ENCODE results near the gene MED13L.

- TF ChIP-seq, protein P1, sequence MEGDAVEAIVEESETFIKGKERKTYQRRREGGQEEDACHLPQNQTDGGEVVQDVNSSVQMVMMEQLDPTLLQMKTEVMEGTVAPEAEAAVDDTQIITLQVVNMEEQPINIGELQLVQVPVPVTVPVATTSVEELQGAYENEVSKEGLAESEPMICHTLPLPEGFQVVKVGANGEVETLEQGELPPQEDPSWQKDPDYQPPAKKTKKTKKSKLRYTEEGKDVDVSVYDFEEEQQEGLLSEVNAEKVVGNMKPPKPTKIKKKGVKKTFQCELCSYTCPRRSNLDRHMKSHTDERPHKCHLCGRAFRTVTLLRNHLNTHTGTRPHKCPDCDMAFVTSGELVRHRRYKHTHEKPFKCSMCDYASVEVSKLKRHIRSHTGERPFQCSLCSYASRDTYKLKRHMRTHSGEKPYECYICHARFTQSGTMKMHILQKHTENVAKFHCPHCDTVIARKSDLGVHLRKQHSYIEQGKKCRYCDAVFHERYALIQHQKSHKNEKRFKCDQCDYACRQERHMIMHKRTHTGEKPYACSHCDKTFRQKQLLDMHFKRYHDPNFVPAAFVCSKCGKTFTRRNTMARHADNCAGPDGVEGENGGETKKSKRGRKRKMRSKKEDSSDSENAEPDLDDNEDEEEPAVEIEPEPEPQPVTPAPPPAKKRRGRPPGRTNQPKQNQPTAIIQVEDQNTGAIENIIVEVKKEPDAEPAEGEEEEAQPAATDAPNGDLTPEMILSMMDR (IDR thresholded peaks at IDR 0.05), result no peak
- TF ChIP-seq POLR2A (IDR thresholded peaks at IDR 0.05), result no peak
Measured at GRCh38 chr12:116213014-116213413, 64.5 kb downstream of the MED13L start.

Measured in lower leg skin (tissue), 3 donors.